HG03064 (cell line): Measurements from ENCODE around the gene ST6GALNAC6.

Experiments
- ATAC-seq: cut with Tn5 transposase; IDR thresholded peaks from one replicate; pipeline ENCODE4 v1.9.1; 2021; ENCODE audit warnings: low read depth; ENCODE audit not compliant: unreplicated experiment

Gene ST6GALNAC6

DNA sequence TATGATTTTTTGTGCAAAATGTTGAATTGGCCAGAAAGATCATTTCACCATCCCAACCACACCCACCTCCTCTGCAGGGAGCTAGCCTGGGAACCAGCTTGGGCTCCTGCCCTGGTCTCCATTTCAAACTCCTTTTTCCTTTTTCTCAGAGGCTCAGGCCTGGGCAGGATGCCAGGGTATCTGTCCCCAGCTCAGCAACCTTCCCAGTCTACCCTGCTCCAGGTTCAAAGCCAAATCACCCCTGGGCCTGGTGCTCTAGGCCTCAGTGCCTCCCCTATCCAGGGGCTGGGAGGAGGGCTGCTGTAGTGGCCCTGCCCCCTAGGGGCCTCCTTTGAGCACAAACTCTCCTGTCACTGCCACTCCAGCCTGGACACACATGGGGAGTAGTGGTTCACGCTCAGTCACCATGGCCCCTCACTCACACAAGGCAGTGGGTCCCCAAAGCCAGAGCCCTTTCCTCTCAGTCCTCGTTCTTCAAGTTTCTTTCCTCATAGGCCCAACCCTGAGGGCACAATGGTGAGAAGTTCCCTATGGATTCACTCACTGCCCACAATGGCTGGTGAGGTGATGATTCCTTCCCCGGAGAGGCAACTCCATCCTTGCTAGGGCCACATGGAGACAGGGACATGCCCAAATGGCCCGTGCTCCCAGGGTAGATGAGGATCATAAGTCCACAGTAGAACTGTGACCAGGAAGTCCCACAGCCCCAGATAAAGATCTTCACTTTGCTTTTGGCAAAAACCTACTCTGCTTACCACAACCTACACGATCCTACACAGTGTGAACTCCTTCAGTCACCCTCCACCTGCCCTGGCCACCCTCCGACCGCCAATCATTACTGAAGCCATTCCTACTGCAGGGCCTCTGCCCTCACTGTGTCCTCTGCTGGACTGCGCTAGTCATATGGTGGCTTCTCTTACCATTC lies 19.0 kb upstream of the ST6GALNAC6 start:
- ATAC-seq, result no peak

GRCh38 chr9:127917603-127918002 lies 18.2 kb upstream of the ST6GALNAC6 start:
- ATAC-seq, result no peak

- ATAC-seq, result peak; percentile 68
Observed at GRCh38 chr9:127916720-127917581, 17.5 kb upstream of the ST6GALNAC6 start, which contains the start of gene ST6GALNAC4. Gene ST6GALNAC4 (minus strand): TSS chr9:127917041. CDS start chr9:127916419, 622 bp downstream.

GRCh38 chr9:127915801-127916719 lies 16.7 kb upstream of the ST6GALNAC6 start:
- ATAC-seq, result no peak

DNA sequence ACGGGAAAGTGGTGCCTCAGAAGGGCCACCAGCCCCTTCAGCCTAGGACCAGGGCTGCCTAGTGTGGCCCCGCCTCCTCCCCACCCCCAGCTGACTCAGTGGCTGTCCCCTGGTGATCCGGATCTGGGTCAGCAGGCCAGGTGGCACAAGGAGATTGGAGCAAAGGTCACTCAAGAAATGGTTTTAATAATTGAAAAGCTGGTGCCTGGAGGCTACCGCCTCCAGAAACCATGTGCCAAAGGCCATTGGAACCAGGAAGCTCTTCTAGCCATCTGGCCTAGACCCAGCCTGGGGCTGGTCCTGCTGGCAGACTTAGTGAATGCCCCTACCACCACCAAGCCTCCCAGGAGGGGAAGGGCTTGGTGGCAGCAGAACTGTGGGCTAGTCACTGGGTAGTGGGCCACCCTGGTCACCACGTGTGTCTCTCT lies 15.9 kb upstream of the ST6GALNAC6 start:
- ATAC-seq, result no peak

DNA sequence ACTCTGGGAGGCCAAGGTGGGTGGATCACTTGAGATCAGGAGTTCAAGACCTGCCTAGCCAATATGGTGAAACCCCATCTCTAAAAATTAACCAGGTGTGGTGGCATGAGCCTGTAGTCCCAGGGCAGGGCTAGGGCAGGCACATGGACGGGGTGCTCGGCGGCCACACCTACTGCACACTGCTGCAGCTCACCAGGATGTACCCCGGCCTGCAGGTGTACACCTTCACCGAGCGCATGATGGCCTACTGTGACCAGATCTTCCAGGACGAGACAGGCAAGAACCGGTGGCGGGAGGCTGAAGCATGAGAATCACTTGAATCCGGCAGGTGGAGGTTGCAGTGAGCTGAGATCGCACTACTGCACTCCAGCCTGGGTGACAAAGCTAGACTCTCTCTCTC lies 14.3 kb upstream of the ST6GALNAC6 start:
- ATAC-seq, result no peak

GRCh38 chr9:127912882-127913281 lies 13.5 kb upstream of the ST6GALNAC6 start:
- ATAC-seq, result no peak

GRCh38 chr9:127912296-127912695 lies 12.9 kb upstream of the ST6GALNAC6 start:
- no peak for ATAC-seq

GRCh38 chr9:127910613-127911205 lies 11.3 kb upstream of the ST6GALNAC6 start:
- no peak for ATAC-seq

- no peak for ATAC-seq
Observed at GRCh38 chr9:127909839-127910273, 10.5 kb upstream of the ST6GALNAC6 start.

GRCh38 chr9:127908660-127908926 lies 9.2 kb upstream of the ST6GALNAC6 start:
- ATAC-seq, result no peak

DNA sequence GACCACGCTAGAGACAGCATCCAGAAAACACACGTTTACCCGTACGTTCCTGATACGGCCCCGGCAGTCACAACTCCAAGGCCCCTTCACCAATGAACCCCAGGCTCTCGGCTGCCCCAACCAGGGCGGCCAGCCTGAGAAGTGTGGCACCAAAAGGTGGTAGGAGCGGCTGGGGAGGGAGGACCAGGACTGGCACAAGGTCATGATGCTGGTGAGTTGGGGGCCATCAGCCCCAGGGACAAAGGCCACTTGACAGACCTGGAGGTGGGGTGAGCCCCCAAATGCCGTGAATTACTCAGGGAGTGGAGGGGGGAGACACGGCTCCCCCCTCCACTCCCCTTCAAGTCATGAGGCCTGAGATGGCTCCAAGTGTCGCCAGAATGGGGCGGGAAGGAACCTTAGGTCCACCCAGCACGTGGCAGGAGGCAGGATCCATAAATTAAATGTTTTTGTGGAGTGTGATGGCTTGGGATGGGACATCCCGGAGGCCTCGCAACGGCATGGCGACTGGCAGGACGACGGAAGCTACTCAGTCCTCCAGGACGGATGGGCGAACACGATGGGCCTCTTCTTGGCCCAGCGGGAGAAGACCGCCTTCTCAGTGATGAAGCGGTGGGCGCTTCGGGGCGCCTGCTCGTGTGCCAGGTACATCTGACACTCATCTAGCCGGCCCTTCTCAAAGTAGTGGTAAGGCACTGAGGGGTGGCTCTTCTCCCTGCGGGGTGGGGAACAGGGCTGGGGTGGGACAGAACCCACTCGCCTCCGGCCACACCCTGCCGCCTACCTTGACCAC lies 8.7 kb upstream of the ST6GALNAC6 start:
- ATAC-seq, result no peak

- ATAC-seq, result no peak
Observed at GRCh38 chr9:127905788-127906191, 6.4 kb upstream of the ST6GALNAC6 start.

DNA sequence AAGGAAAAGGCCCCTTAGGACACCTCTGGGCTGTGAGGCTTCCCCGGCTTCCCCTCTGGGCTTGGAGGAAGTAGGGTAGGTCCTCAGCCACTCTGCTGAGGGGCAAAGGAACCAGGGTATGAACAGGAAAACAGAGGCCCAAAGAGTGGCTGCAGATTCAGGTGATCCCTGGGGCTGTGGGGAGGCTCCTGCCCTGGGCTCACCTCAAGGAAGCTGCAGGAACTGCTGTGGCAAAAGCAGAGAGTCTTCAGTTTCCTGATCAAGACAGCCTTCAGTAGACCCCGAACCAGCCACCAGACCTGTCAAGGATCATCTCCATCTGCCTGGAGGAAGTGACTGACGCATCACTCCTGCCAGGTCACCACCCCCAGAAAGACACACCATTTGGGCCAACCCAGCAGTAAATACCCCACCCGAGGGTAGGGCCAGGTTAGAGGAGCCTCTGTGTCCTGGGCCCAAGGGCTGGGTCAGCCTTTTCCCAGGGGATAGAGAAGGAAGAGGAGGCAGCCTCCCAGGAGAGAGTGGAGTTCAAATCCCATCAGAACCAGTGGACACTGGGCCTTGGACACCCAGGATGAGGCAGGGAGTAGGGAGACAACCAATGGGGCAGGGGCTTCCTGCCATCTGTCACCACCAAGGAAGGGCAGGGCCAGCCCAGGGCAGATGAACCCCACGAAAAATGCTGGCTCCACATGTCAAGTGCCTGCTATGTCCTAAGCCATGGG lies 5.8 kb upstream of the ST6GALNAC6 start:
- no peak for ATAC-seq

- ATAC-seq, result no peak
Observed at GRCh38 chr9:127904561-127905003, 5.2 kb upstream of the ST6GALNAC6 start.

DNA sequence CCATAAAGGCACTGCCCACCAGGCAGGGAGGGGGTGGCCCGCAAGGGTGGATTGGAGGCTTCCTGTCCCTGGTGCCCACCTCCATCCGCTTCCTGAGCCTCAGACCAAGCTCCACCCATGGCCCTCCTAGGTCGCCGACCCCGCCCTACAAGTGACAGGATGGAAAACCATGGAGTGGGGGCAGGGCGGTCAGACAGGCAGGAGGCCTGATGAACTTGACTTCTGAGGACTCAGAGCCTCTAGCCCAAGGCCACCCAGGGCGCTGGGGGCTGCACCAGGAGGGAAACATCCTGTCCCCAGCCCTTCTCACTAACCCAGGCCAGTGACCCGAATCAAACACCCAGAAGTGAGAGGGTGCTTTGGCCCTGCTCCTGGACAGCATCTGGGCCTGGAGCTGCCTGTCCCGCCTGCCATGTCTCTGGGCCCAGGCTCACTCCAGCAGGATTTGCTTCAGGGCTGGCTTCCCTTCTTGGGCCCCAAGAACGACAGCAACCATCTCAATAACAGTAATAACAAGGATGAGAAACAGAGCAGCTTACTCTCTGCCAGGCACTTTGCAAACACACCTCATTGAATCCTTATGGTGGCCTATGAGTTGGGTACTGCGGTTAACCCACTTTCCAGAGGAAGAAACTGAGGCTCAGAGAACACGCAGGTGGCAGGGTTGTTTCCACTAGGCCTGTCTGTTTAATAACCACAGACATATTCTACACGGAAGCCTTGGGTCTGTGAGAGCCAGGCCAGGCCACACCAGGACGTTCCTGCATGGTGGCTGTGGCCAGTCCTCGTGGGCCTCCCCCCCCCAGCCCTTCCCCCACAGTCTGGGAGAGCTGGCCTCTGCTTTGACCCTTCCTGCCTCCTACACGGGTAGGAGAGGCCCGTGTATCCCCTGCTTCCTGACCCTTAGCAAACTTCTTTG lies 4.4 kb upstream of the ST6GALNAC6 start:
- no peak for ATAC-seq

GRCh38 chr9:127898433-127899127 lies 823 bp downstream of the ST6GALNAC6 start:
- no peak for ATAC-seq
